Peyer's patch (tissue), 4 donors: ENCODE measurements around the gene PPFIA1.

Experiments used
- POLR2A ChIP-seq, 2 donors: fragments of 450-650 bp; IDR thresholded peaks; one replicate each; pipeline ENCODE4 v1.5.1; 2017; ENCODE audit warnings: antibody characterized with exemption in 2 of 2, mild to moderate bottlenecking in 2 of 2, moderate library complexity in 2 of 2
- TF ChIP-seq, protein P1 (sequence below), 6 experiments: fragments of 450-650 bp in 4 of 6; fragments of 200-600 bp in 2 of 6; sonication (generic) in 1 of 6; IDR thresholded peaks; one replicate each; pipeline ENCODE4 v1.5.1; 2017 to 2019; ENCODE audit warnings: antibody characterized with exemption in 6 of 6, mild to moderate bottlenecking in 3 of 6, moderate library complexity in 1 of 6

DNA sequence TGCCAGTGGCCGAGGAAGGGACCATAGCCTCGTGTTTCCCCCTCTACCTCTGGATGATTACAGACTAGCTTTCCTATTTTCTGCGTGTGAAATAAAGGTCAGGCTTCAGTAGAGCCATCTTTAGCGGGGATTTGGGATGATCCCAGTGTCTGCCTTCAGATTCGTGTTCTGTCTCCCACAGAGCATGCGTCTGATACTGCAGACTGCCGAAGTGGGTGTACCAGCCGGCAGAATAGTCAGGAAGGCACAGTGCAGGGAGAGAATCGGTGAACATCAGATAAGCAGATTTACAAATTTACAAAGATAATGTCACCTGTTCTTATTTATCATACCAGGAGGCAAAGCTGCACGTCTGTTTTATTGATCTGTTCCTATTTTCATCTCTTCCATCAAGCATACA is 138.9 kb downstream of the PPFIA1 start:
- TF ChIP-seq POLR2A (IDR thresholded peaks at IDR 0.05): no peak
- TF ChIP-seq, protein P1, sequence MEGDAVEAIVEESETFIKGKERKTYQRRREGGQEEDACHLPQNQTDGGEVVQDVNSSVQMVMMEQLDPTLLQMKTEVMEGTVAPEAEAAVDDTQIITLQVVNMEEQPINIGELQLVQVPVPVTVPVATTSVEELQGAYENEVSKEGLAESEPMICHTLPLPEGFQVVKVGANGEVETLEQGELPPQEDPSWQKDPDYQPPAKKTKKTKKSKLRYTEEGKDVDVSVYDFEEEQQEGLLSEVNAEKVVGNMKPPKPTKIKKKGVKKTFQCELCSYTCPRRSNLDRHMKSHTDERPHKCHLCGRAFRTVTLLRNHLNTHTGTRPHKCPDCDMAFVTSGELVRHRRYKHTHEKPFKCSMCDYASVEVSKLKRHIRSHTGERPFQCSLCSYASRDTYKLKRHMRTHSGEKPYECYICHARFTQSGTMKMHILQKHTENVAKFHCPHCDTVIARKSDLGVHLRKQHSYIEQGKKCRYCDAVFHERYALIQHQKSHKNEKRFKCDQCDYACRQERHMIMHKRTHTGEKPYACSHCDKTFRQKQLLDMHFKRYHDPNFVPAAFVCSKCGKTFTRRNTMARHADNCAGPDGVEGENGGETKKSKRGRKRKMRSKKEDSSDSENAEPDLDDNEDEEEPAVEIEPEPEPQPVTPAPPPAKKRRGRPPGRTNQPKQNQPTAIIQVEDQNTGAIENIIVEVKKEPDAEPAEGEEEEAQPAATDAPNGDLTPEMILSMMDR (IDR thresholded peaks at IDR 0.05): no peak
